Measurements from ENCODE around the gene GNL2. TPM values are rescaled to one million over a fixed set of nuclear protein-coding genes. Genes with fewer than 3 reads are reported as not detected.

Gene GNL2
- total and polyA plus RNA-seq, 9 of the 15 experiments (the other 6 are each of a cell fraction or from before 2014, with no cell fraction given), result 156 to 371 (median 263) TPM

DNA sequence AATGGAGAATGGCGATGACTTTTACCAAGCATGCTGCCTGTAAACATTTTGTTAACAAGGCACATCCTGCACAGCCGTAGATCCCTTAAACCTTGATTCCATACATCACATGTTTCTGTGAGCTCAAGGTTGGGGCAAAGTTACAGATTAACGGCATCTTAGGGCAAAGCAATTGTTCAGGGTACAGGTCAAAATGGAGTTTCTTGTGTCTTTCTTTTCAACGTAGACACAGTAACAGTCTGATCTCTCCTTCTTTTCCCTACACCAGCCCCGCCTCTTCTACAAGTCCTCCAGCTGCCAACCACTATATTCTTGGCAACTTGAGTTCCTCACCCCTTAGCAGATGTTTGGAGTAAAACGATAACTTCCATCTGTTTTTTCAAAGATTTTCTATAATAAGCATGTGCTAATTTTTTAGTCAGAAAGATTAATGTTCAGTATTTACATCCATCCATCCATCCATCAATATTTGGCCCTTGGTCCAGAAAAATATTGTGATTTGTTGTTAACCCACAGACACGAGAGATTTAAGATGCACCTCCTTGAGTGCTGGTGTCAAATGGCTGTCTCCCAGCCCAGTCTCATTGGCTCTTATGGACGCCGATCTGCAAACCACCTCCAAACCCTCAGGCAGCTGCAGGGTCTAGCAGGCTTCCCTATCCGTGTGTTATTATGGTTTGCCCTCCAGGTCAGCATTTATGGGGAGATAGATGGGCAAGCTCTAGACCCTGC lies 35.2 kb downstream of the GNL2 start (continued):
- TF ChIP-seq, protein P1, sequence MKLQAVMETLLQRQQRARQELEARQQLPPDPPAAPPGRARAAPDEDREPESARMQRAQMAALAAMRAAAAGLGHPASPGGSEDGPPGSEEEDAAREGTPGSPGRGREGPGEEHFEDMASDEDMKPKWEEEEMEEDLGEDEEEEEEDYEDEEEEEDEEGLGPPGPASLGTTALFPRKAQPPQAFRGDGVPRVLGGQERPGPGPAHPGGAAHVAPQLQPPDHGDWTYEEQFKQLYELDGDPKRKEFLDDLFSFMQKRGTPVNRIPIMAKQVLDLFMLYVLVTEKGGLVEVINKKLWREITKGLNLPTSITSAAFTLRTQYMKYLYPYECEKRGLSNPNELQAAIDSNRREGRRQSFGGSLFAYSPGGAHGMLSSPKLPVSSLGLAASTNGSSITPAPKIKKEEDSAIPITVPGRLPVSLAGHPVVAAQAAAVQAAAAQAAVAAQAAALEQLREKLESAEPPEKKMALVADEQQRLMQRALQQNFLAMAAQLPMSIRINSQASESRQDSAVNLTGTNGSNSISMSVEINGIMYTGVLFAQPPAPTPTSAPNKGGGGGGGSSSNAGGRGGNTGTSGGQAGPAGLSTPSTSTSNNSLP (IDR thresholded peaks at IDR 0.05; ENCODE audit: borderline replicate concordance, low read depth, low read length), result no peak
- TF ChIP-seq ZBTB7A (IDR thresholded peaks at IDR 0.05; ENCODE audit: borderline replicate concordance, control insufficient read depth, low read depth, low read length) (no peak), DMBX1 (CRISPR knock-in tag; IDR thresholded peaks at IDR 0.05; ENCODE audit: borderline replicate concordance) (0 out of 2 replicates have a peak, but pooled peaks have one; percentile 67), BRF1 (IDR thresholded peaks at IDR 0.05; ENCODE audit: borderline replicate concordance, extremely low read depth, insufficient read length) (no peak), ZNF644 (tag; IDR thresholded peaks at IDR 0.05; ENCODE audit: low read depth) (peak; percentile 63; the same call in 1 of the 2 replicates), CHD2 (IDR thresholded peaks at IDR 0.05; ENCODE audit: low read depth, low read length) (no peak), TAF9B (IDR thresholded peaks at IDR 0.05; ENCODE audit: partially characterized antibody) (no peak), NBN (IDR thresholded peaks at IDR 0.05; ENCODE audit: low read depth) (no peak), NR4A1 (CRISPR knock-in tag; IDR thresholded peaks at IDR 0.05) (no peak), NR4A1 (tag; IDR thresholded peaks at IDR 0.05) (peak; percentile 60; the same call in 1 of the 2 replicates), LEF1 (IDR thresholded peaks at IDR 0.05) (no peak), YY1 (IDR thresholded peaks at IDR 0.05; ENCODE audit: borderline replicate concordance in 1 of 3, control insufficient read depth in 1 of 3, extremely low read depth in 1 of 3, insufficient read depth in 3 of 3, insufficient read length in 1 of 3, insufficient replicate concordance in 2 of 3, low read depth in 1 of 3, low read length in 2 of 3) (peak in 1 of 3 experiments; percentile 7), OTX1 (CRISPR knock-in tag; IDR thresholded peaks at IDR 0.05) (no peak), GABPB1 (CRISPR knock-in tag; IDR thresholded peaks at IDR 0.05) (0 out of 2 replicates have a peak, but pooled peaks have one; percentile 31), HDAC8 (tag; IDR thresholded peaks at IDR 0.05) (peak; percentile 63; the same call in 1 of the 2 replicates), XRCC4 (IDR thresholded peaks at IDR 0.05; ENCODE audit: extremely low read depth, insufficient read depth, insufficient read length) (no peak), RHOXF2B (CRISPR knock-in tag; conservative IDR thresholded peaks at IDR 0.05) (no peak), GATA2 (CRISPR knock-in tag; IDR thresholded peaks at IDR 0.05) (no peak)
- TF ChIP-seq, protein P2, sequence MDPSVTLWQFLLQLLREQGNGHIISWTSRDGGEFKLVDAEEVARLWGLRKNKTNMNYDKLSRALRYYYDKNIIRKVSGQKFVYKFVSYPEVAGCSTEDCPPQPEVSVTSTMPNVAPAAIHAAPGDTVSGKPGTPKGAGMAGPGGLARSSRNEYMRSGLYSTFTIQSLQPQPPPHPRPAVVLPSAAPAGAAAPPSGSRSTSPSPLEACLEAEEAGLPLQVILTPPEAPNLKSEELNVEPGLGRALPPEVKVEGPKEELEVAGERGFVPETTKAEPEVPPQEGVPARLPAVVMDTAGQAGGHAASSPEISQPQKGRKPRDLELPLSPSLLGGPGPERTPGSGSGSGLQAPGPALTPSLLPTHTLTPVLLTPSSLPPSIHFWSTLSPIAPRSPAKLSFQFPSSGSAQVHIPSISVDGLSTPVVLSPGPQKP (CRISPR knock-in tag; IDR thresholded peaks at IDR 0.05), result no peak
- TF ChIP-seq, protein P3, sequence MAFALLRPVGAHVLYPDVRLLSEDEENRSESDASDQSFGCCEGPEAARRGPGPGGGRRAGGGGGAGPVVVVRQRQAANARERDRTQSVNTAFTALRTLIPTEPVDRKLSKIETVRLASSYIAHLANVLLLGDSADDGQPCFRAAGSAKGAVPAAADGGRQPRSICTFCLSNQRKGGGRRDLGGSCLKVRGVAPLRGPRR (CRISPR knock-in tag; IDR thresholded peaks at IDR 0.05), result 0 out of 2 replicates have a peak, but pooled peaks have one; percentile 28
- TF ChIP-seq, protein P4, sequence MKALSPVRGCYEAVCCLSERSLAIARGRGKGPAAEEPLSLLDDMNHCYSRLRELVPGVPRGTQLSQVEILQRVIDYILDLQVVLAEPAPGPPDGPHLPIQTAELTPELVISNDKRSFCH (CRISPR knock-in tag; IDR thresholded peaks at IDR 0.05), result no peak
- TF ChIP-seq, protein P4 (tag; IDR thresholded peaks at IDR 0.05), result peak; percentile 88; the same call in 1 of the 2 replicates
- TF ChIP-seq, protein P5, sequence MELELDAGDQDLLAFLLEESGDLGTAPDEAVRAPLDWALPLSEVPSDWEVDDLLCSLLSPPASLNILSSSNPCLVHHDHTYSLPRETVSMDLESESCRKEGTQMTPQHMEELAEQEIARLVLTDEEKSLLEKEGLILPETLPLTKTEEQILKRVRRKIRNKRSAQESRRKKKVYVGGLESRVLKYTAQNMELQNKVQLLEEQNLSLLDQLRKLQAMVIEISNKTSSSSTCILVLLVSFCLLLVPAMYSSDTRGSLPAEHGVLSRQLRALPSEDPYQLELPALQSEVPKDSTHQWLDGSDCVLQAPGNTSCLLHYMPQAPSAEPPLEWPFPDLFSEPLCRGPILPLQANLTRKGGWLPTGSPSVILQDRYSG (tag; conservative IDR thresholded peaks at IDR 0.05; ENCODE audit: low read depth), result peak; percentile 63; the same call in 1 of the 2 replicates
